ENCODE data around the gene BRIP1.

DNA sequence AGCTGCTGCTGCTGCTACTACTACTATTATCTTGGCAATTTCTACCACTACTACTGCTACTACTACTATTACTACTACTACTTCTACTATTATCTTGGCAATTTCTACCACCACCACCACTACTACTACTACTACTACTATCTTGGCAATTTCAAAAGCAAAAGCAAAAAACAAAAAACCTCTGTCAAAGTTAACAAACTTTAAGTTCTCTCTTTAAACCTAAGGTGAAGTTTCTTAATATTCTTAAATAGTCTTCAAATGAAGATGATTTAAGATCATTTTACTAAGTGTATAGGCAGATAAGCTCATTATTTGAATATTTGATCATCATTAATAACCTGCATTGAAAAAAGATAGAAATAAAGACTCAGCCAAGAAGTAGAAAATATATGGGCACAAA lies 118.5 kb downstream of the BRIP1 start:
- TF ChIP-seq, protein P1, sequence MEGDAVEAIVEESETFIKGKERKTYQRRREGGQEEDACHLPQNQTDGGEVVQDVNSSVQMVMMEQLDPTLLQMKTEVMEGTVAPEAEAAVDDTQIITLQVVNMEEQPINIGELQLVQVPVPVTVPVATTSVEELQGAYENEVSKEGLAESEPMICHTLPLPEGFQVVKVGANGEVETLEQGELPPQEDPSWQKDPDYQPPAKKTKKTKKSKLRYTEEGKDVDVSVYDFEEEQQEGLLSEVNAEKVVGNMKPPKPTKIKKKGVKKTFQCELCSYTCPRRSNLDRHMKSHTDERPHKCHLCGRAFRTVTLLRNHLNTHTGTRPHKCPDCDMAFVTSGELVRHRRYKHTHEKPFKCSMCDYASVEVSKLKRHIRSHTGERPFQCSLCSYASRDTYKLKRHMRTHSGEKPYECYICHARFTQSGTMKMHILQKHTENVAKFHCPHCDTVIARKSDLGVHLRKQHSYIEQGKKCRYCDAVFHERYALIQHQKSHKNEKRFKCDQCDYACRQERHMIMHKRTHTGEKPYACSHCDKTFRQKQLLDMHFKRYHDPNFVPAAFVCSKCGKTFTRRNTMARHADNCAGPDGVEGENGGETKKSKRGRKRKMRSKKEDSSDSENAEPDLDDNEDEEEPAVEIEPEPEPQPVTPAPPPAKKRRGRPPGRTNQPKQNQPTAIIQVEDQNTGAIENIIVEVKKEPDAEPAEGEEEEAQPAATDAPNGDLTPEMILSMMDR (IDR thresholded peaks at IDR 0.05) = no peak
- no peak for TF ChIP-seq POLR2A (IDR thresholded peaks at IDR 0.05)

Data from uterus (tissue), 2 donors.